HCT116 (cell line): ENCODE results near the gene DPYD. TPM values are rescaled to one million over a fixed set of nuclear protein-coding genes. Genes with fewer than 3 reads are reported as not detected.

Experiments used
- ATAC-seq: fragments of 200-7000 bp; cut with Tn5 transposase; 2 replicates; pipeline ENCODE4 v1.9.1; 2020; ENCODE audit warnings: mild to moderate bottlenecking, moderate library complexity
- BruUV-seq: library from RNA; stranded (reverse); fragments of 400-500 nt; replicated peaks from 2 replicates; lab custom pipeline; 2021; lab: Mats Ljungman, UMichigan
- CTCF ChIA-PET: fragments of 300-600 bp; sonication (Branson Sonifier 250); formaldehyde crosslinking; loops from one replicate; lab custom pipeline; 2021; ENCODE audit warnings: antibody characterized with exemption; lab: Charles Lee
- POLR2A ChIA-PET: fragments of 300-600, 350-600 bp; sonication (Branson Sonifier 250); formaldehyde crosslinking; loops from one replicate; lab custom pipeline; 2021; ENCODE audit warnings: antibody characterized with exemption; lab: Charles Lee
- RAD21 ChIA-PET, 2 experiments: fragments of 300-600 bp; sonication (Branson Sonifier 250); formaldehyde crosslinking; loops; one replicate each; lab custom pipeline; 2023; ENCODE audit warnings: low total read pairs in 2 of 2; ENCODE audit not compliant: uncharacterized antibody in 2 of 2, unreplicated experiment in 2 of 2, low non-redundant PET in 1 of 2; lab: Charles Lee
- DNase-seq: peaks from one replicate; pipeline ENCODE4 v3.0.0-alpha.2; 2010; ENCODE audit warnings: low read depth, low spot score
- H2AFZ ChIP-seq: fragments of 200-600 bp; shearing (Covaris generic), sonication (generic); 2 replicates; pipeline ENCODE4 v1.6.1; 2017; ENCODE audit warnings: low read depth, mixed run types, mixed read lengths, antibody characterized with exemption, low read length; ENCODE audit not compliant: poor library complexity, severe bottlenecking
- H3K27ac ChIP-seq: 2 replicates; pipeline ENCODE4 v1.5.1; 2012; ENCODE audit warnings: low read depth, low read length
- H3K27me3 ChIP-seq: fragments of 200-600 bp; sonication (generic); 2 replicates; pipeline ENCODE4 v1.6.1; 2016; ENCODE audit warnings: mixed run types, low read length, mixed read lengths; ENCODE audit not compliant: insufficient read depth
- H3K36me3 ChIP-seq, 2 experiments: fragments of 200-500 bp in 1 of 2; fragments of 200-600 bp in 1 of 2; sonication (Bioruptor generic) in 1 of 2; sonication (generic) in 1 of 2; 2 replicates each; pipeline versions ENCODE4 v1.5.1 to v1.6.1; 2014 to 2016; ENCODE audit warnings: low read length in 2 of 2, inconsistent platforms in 1 of 2, mixed read lengths in 1 of 2, mixed run types in 1 of 2; ENCODE audit not compliant: insufficient read depth in 2 of 2, control insufficient read depth in 1 of 2
- H3K4me1 ChIP-seq, 2 experiments: fragments of 200-600 bp in 1 of 2; sonication (generic) in 1 of 2; 2 replicates each; pipeline versions ENCODE4 v1.5.1 to v1.6.1; 2012 to 2017; ENCODE audit warnings: low read length in 2 of 2, inconsistent platforms in 1 of 2, mild to moderate bottlenecking in 1 of 2, mixed read lengths in 1 of 2, mixed run types in 1 of 2, moderate library complexity in 1 of 2; ENCODE audit not compliant: insufficient read depth in 2 of 2, control insufficient read depth in 1 of 2
- H3K4me2 ChIP-seq: fragments of 200-600 bp; sonication (generic); 2 replicates; pipeline ENCODE4 v1.6.1; 2017; ENCODE audit warnings: mixed run types, low read length, mixed read lengths
- H3K4me3 ChIP-seq, 2 experiments: fragments of 200-600 bp in 1 of 2; sonication (generic) in 1 of 2; replicated peaks in 1 of 2; 2 replicates each; pipeline ENCODE4 v1.5.1; 2011 to 2016; ENCODE audit warnings: low read length in 2 of 2, control low read depth in 1 of 2, low read depth in 1 of 2, mild to moderate bottlenecking in 1 of 2, mixed read lengths in 1 of 2, mixed run types in 1 of 2
- H3K79me2 ChIP-seq: fragments of 200-600 bp; sonication (generic); 2 replicates; pipeline ENCODE4 v1.6.1; 2017; ENCODE audit warnings: mild to moderate bottlenecking, mixed run types, low read length, moderate library complexity, mixed read lengths; ENCODE audit not compliant: insufficient read depth
- H3K9ac ChIP-seq: fragments of 200-600 bp; sonication (generic); 2 replicates; pipeline ENCODE4 v1.6.1; 2016; ENCODE audit warnings: low read length, mixed read lengths
- H3K9me2 ChIP-seq: fragments of 200-600 bp; sonication (generic), shearing (Covaris generic); 2 replicates; pipeline ENCODE4 v1.6.1; 2017; ENCODE audit warnings: mixed run types, mild to moderate bottlenecking, moderate library complexity; ENCODE audit not compliant: insufficient read depth
- H3K9me3 ChIP-seq, 2 experiments: fragments of 200-500 bp in 1 of 2; fragments of 200-600 bp in 1 of 2; sonication (Bioruptor generic) in 1 of 2; sonication (generic) in 1 of 2; 2 replicates each; pipeline ENCODE4 v1.6.1; 2014 to 2017; ENCODE audit warnings: low read length in 2 of 2, mixed read lengths in 2 of 2, inconsistent platforms in 1 of 2, low read depth in 1 of 2, mild to moderate bottlenecking in 1 of 2, mixed run types in 1 of 2, moderate library complexity in 1 of 2; ENCODE audit not compliant: control insufficient read depth in 1 of 2, insufficient read depth in 1 of 2
- H4K20me1 ChIP-seq: fragments of 200-600 bp; sonication (generic), shearing (Covaris generic); 2 replicates; pipeline ENCODE4 v1.6.1; 2017; ENCODE audit warnings: mixed run types, mild to moderate bottlenecking, moderate library complexity; ENCODE audit not compliant: insufficient read depth
- CEBPB ChIP-seq: IDR thresholded peaks from 2 replicates; pipeline ENCODE4 v1.6.1; 2012; ENCODE audit warnings: low read depth
- EGR1 ChIP-seq: IDR thresholded peaks from 2 replicates; pipeline ENCODE4 v1.6.1; 2012; ENCODE audit warnings: low read depth
- JUND ChIP-seq: IDR thresholded peaks from 2 replicates; pipeline ENCODE4 v1.6.1; 2012
- POLR2AphosphoS5 ChIP-seq: IDR thresholded peaks from 2 replicates; pipeline ENCODE4 v1.6.1; 2011; ENCODE audit warnings: mild to moderate bottlenecking, low read depth, low read length, moderate library complexity
- RAD21 ChIP-seq: IDR thresholded peaks from 2 replicates; pipeline ENCODE4 v1.6.1; 2012; ENCODE audit warnings: low read depth, mild to moderate bottlenecking
- TCF7L2 ChIP-seq: IDR thresholded peaks from 2 replicates; pipeline ENCODE4 v1.7.0; 2011; ENCODE audit warnings: borderline replicate concordance, inconsistent platforms; ENCODE audit not compliant: insufficient read depth, insufficient read length; ENCODE audit errors: extremely low read depth
- ZNF274 ChIP-seq: fragments of 200-500 bp; sonication (Bioruptor generic); IDR thresholded peaks from 2 replicates; pipeline ENCODE4 v1.6.1; 2014; ENCODE audit warnings: mild to moderate bottlenecking, low read depth, low read length, inconsistent platforms
- intact Hi-C: fragments of 100-400 bp; cut with micrococcal nuclease; formaldehyde crosslinking; loops from 2 replicates; pipeline ENCODE4 v1.10.0; 2022
- total RNA-seq: library from RNA; stranded (reverse); gene quantifications from one replicate; pipeline ENCODE4 v1.2.1, GENCODE V29; 2021; ENCODE audit not compliant: unreplicated experiment

Gene DPYD
- total RNA-seq, 1 experiment from 2014 or later, result 1.7 TPM

GRCh38 chr1:97092824-97093223 lies 828.0 kb downstream of the DPYD start:
- no peaks in the 10 kb centered on the region for H3K79me2 ChIP-seq
- TF ChIP-seq CEBPB (no peak), POLR2AphosphoS5 (no peak)
- TF ChIP-seq, all 23 proteins: peak for 0
- Histone ChIP-seq H3K4me2 (no peak overlapping the region), H3K9me2 (no peaks in the 10 kb centered on the region), H3K4me3 (no peak overlapping the region), H3K27ac (no peak overlapping the region), H3K27me3 (no peaks in the 10 kb centered on the region), H3K36me3 (no peaks in the 10 kb centered on the region), H3K4me1 (no peaks in the 10 kb centered on the region), H2AFZ (no peak overlapping the region), H3K9ac (no peak overlapping the region), H4K20me1 (no peaks in the 10 kb centered on the region), H3K9me3 (no peaks in the 10 kb centered on the region)
- no TSS peak for BruUV-seq
- ATAC-seq (no peak), DNase-seq (no peak)
- intact Hi-C loops, result no loop called here
- RAD21 ChIA-PET, result no interaction called here
- POLR2A ChIA-PET, result no interaction called here
- CTCF ChIA-PET, result no interaction called here

- Histone ChIP-seq H3K9me2 (no peaks in the 10 kb centered on the region), H2AFZ (no peak overlapping the region), H4K20me1 (no peaks in the 10 kb centered on the region), H3K9ac (no peak overlapping the region), H3K27ac (no peak overlapping the region), H3K4me1 (no peaks in the 10 kb centered on the region), H3K27me3 (no peaks in the 10 kb centered on the region), H3K79me2 (no peaks in the 10 kb centered on the region), H3K36me3 (no peaks in the 10 kb centered on the region), H3K9me3 (no peaks in the 10 kb centered on the region), H3K4me3 (no peak overlapping the region), H3K4me2 (no peak overlapping the region)
- TF ChIP-seq EGR1 (no peak), TCF7L2 (no peak), RAD21 (no peak), JUND (no peak), POLR2AphosphoS5 (no peak), ZNF274 (no peak)
- BruUV-seq, result no TSS peak
- ChIA-PET RAD21 (no interaction called here), POLR2A (no interaction called here), CTCF (no interaction called here)
- ATAC-seq (no peak), DNase-seq (no peak)
- intact Hi-C loops, result no loop called here
Observed at GRCh38 chr1:97091679-97092078, 829.2 kb downstream of the DPYD start.
